Measurements from ENCODE around the gene NPM1.
"Not testable (repeated sequence)": the region's sequence is repeated elsewhere in the genome, so short reads cannot be mapped to it uniquely, and the experiment has no call there.

The NPM1 gene

GRCh38 chr5:171387345-171387969 lies at the start of gene NPM1:
Gene NPM1, plus strand, starts transcription at chr5:171387849. Its CDS starts 100 bp downstream, at chr5:171387949.
- peak; percentile 93 for DNase-seq (ENCODE audit: low read depth)

GRCh38 chr5:171340042-171340441 lies 47.6 kb upstream of the NPM1 start:
- no peak for DNase-seq (ENCODE audit: low read depth)

GRCh38 chr5:171340491-171340890 lies 47.2 kb upstream of the NPM1 start:
- DNase-seq (ENCODE audit: low read depth): no peak

- DNase-seq (ENCODE audit: low read depth): peak; percentile 30
Observed at GRCh38 chr5:171342362-171343111, 45.1 kb upstream of the NPM1 start.

GRCh38 chr5:171344936-171345608 lies 42.6 kb upstream of the NPM1 start:
- DNase-seq (ENCODE audit: low read depth): no peak

- no peak for DNase-seq (ENCODE audit: low read depth)
Observed at GRCh38 chr5:171351536-171352073, 36.0 kb upstream of the NPM1 start.

- DNase-seq (ENCODE audit: low read depth): no peak
Observed at GRCh38 chr5:171355302-171355724, 32.3 kb upstream of the NPM1 start.

- no peak for DNase-seq (ENCODE audit: low read depth)
Observed at GRCh38 chr5:171357843-171358242, 29.8 kb upstream of the NPM1 start.

GRCh38 chr5:171361151-171361550 lies 26.5 kb upstream of the NPM1 start:
- not testable (repeated sequence) for DNase-seq (ENCODE audit: low read depth)

- not testable (repeated sequence) for DNase-seq (ENCODE audit: low read depth)
Observed at GRCh38 chr5:171363249-171363648, 24.4 kb upstream of the NPM1 start.

GRCh38 chr5:171363846-171364245 lies 23.8 kb upstream of the NPM1 start:
- DNase-seq (ENCODE audit: low read depth): no peak

GRCh38 chr5:171365351-171365750 lies 22.3 kb upstream of the NPM1 start:
- DNase-seq (ENCODE audit: low read depth): no peak

- DNase-seq (ENCODE audit: low read depth): no peak
Observed at GRCh38 chr5:171366645-171367044, 21.0 kb upstream of the NPM1 start.

GRCh38 chr5:171367424-171368370 lies 20.0 kb upstream of the NPM1 start:
- DNase-seq (ENCODE audit: low read depth): peak; percentile 73

GRCh38 chr5:171369056-171369455 lies 18.6 kb upstream of the NPM1 start:
- DNase-seq (ENCODE audit: low read depth): no peak

- DNase-seq (ENCODE audit: low read depth): no peak
Observed at GRCh38 chr5:171369898-171370297, 17.8 kb upstream of the NPM1 start.

- not testable (repeated sequence) for DNase-seq (ENCODE audit: low read depth)
Observed at GRCh38 chr5:171370881-171371280, 16.8 kb upstream of the NPM1 start.

GRCh38 chr5:171371326-171371725 lies 16.3 kb upstream of the NPM1 start:
- no peak for DNase-seq (ENCODE audit: low read depth)

GRCh38 chr5:171379961-171380360 lies 7.7 kb upstream of the NPM1 start:
- DNase-seq (ENCODE audit: low read depth): no peak

GRCh38 chr5:171384416-171384815 lies 3.2 kb upstream of the NPM1 start:
- DNase-seq (ENCODE audit: low read depth): not testable (repeated sequence)

- DNase-seq (ENCODE audit: low read depth): not testable (repeated sequence)
Observed at GRCh38 chr5:171384999-171385398, 2.6 kb upstream of the NPM1 start.
